RWPE1 (cell line): ENCODE results near the gene SNAPC5.
A peak's percentile ranks its signal among the peaks of the same experiment; 100 is the strongest.
"Not testable (repeated sequence)": the region's sequence is repeated elsewhere in the genome, so short reads cannot be mapped to it uniquely, and the experiment has no call there.

ENCODE experiments used
- CTCF ChIA-PET: fragments of 350-600 bp; sonication (Branson Sonifier 250); formaldehyde crosslinking; extraction: SDS; loops from one replicate; lab custom pipeline; 2021; lab: Yijun Ruan, JAX
- POLR2A ChIA-PET: fragments of 400-600 bp; formaldehyde crosslinking; extraction: SDS; loops from one replicate; lab custom pipeline; 2020; ENCODE audit warnings: antibody characterized with exemption; ENCODE audit not compliant: low non-redundant PET; lab: Yijun Ruan, JAX
- DNase-seq: peaks from one replicate; pipeline ENCODE4 v3.0.0; 2012; ENCODE audit warnings: low spot score
- H3K27ac ChIP-seq: fragments of 450-650 bp; 2 replicates; pipeline ENCODE4 v1.5.1; 2017
- CTCF ChIP-seq: fragments of 450-650 bp; conservative IDR thresholded peaks from 2 replicates; pipeline ENCODE4 v1.5.1; 2017; ENCODE audit warnings: low read depth, mild to moderate bottlenecking

Gene SNAPC5

GRCh38 chr15:66474963-66475362 lies 22.6 kb downstream of the SNAPC5 start:
- ChIA-PET CTCF (interaction anchor here (0.6 to 1.1 kb wide), 4 partner anchors 13 to 605 kb away, joined by 3 to 4 read pairs (median 3); no protein-coding TSS in a partner anchor), POLR2A (no interaction called here)

GRCh38 chr15:66474135-66474534 lies 23.4 kb downstream of the SNAPC5 start:
- ChIA-PET POLR2A (no interaction called here), CTCF (no interaction called here)
- H3K27ac ChIP-seq = no peak overlapping the region
- no peak for DNase-seq
- no peak for TF ChIP-seq CTCF

More at GRCh38 chr15:66474963-66475362, 22.6 kb downstream of the SNAPC5 start:
- TF ChIP-seq CTCF = no peak
- H3K27ac ChIP-seq = no peak overlapping the region
- DNase-seq = no peak

- TF ChIP-seq CTCF = no peak
- DNase-seq = no peak
- POLR2A ChIA-PET = no interaction called here
- H3K27ac ChIP-seq = no peak overlapping the region
- CTCF ChIA-PET = no interaction called here
These were observed 25.2 kb downstream of the SNAPC5 start for GRCh38 chr15:66472176-66472999.

- H3K27ac ChIP-seq, DNase-seq, POLR2A ChIA-PET: not testable (repeated sequence)
- CTCF ChIA-PET = interaction anchor here (0.7 to 0.8 kb wide), 2 partner anchors 9 to 27 kb away, joined by 3 to 6 read pairs; partner anchors contain the start of gene SNAPC5
These were observed 26.7 kb downstream of the SNAPC5 start for GRCh38 chr15:66470825-66471224.

- H3K27ac ChIP-seq, POLR2A ChIA-PET, DNase-seq: not testable (repeated sequence)
- CTCF ChIA-PET = interaction anchor here (0.6 kb wide), 1 partner anchor 73 kb away, joined by 4 read pairs; no protein-coding TSS in a partner anchor
These were observed 30.2 kb downstream of the SNAPC5 start for GRCh38 chr15:66467162-66468040.

- H3K27ac ChIP-seq, DNase-seq, POLR2A ChIA-PET, CTCF ChIA-PET: not testable (repeated sequence)
These were observed 32.3 kb downstream of the SNAPC5 start for GRCh38 chr15:66465294-66465693.

- POLR2A ChIA-PET = interaction anchor here (0.6 kb wide), 1 partner anchor 52 kb away, joined by 3 read pairs; no protein-coding TSS in a partner anchor
- TF ChIP-seq CTCF = no peak
- no peak for DNase-seq
- H3K27ac ChIP-seq = peak overlapping the region; percentile 53
- CTCF ChIA-PET = interaction anchor here (0.7 kb wide), 1 partner anchor 13 kb away, joined by 3 read pairs; no protein-coding TSS in a partner anchor
These were observed 34.9 kb downstream of the SNAPC5 start for GRCh38 chr15:66462627-66463026.
